SK-N-SH treated with all-trans-retinoic acid at 6 μM for 48 hours (cell line): ENCODE results near the gene POLR3C.
"Not testable (repeated sequence)": the region's sequence is repeated elsewhere in the genome, so short reads cannot be mapped to it uniquely, and the experiment has no call there.

ENCODE experiments used
- ATAC-seq: fragments of 200-7000 bp; cut with Tn5 transposase; 3 replicates; pipeline ENCODE4 v1.9.1; 2020; ENCODE audit warnings: mild to moderate bottlenecking, moderate library complexity
- ARNTL ChIP-seq: fragments of 450-650 bp; formaldehyde crosslinking; IDR thresholded peaks from 2 replicates; pipeline ENCODE4 v1.5.0; 2020; ENCODE audit warnings: low read depth, mild to moderate bottlenecking, moderate library complexity, borderline replicate concordance
- BACH2 ChIP-seq: fragments of 250-450 bp; sonication (Bioruptor Pico); IDR thresholded peaks from 2 replicates; pipeline ENCODE4 v1.9.0; 2021; ENCODE audit warnings: mild to moderate bottlenecking, borderline replicate concordance
- CREB5 ChIP-seq: fragments of 250-450 bp; sonication (Bioruptor Pico); IDR thresholded peaks from 2 replicates; pipeline ENCODE4 v1.5.1; 2020; ENCODE audit warnings: low read depth, mild to moderate bottlenecking, moderate library complexity
- CSDC2 ChIP-seq: fragments of 250-450 bp; sonication (Bioruptor Pico); IDR thresholded peaks from 2 replicates; pipeline ENCODE4 v1.5.0; 2020; ENCODE audit warnings: mild to moderate bottlenecking, moderate library complexity
- ESRRG ChIP-seq: fragments of 250-450 bp; sonication (Bioruptor Pico); IDR thresholded peaks from 2 replicates; pipeline ENCODE4 v1.6.1; 2021; ENCODE audit warnings: mild to moderate bottlenecking
- GLIS3 ChIP-seq: fragments of 250-450 bp; sonication (Bioruptor Pico); IDR thresholded peaks from 2 replicates; pipeline ENCODE4 v1.5.0; 2020; ENCODE audit warnings: mild to moderate bottlenecking, moderate library complexity
- ISL1 ChIP-seq: fragments of 250-450 bp; sonication (Bioruptor Pico); IDR thresholded peaks from 2 replicates; pipeline ENCODE4 v2.1.2; 2022; ENCODE audit warnings: mild to moderate bottlenecking, moderate library complexity
- OSR1 ChIP-seq: fragments of 250-450 bp; sonication (Bioruptor Pico); IDR thresholded peaks from 2 replicates; pipeline ENCODE4 v1.8.0; 2022; ENCODE audit warnings: moderate library complexity, mild to moderate bottlenecking, inconsistent platforms
- POU6F1 ChIP-seq: fragments of 250-450 bp; sonication (Bioruptor Pico); IDR thresholded peaks from 2 replicates; pipeline ENCODE4 v1.8.0; 2021; ENCODE audit warnings: low read depth, mild to moderate bottlenecking, moderate library complexity, borderline replicate concordance
- SNAI2 ChIP-seq: fragments of 250-450 bp; sonication (Bioruptor Pico); IDR thresholded peaks from 2 replicates; pipeline ENCODE4 v1.5.0; 2020; ENCODE audit warnings: mild to moderate bottlenecking, moderate library complexity
- TOX ChIP-seq: fragments of 250-450 bp; sonication (Bioruptor Pico); IDR thresholded peaks from 2 replicates; pipeline ENCODE4 v1.8.0; 2021; ENCODE audit warnings: mild to moderate bottlenecking, moderate library complexity, borderline replicate concordance
- TSHZ2 ChIP-seq: fragments of 250-450 bp; sonication (Bioruptor Pico); IDR thresholded peaks from 2 replicates; pipeline ENCODE4 v1.5.0; 2020; ENCODE audit warnings: mild to moderate bottlenecking, moderate library complexity
- ZFP3 ChIP-seq: fragments of 250-450 bp; sonication (Bioruptor Pico); IDR thresholded peaks from 2 replicates; pipeline ENCODE4 v1.5.0; 2020; ENCODE audit warnings: mild to moderate bottlenecking, moderate library complexity
- ZFP30 ChIP-seq: fragments of 450-650 bp; formaldehyde crosslinking; IDR thresholded peaks from 2 replicates; pipeline ENCODE4 v1.5.0; 2022; ENCODE audit warnings: mild to moderate bottlenecking, moderate library complexity
- ZNF565 ChIP-seq: fragments of 450-650 bp; formaldehyde crosslinking; conservative IDR thresholded peaks from 2 replicates; pipeline ENCODE4 v1.5.0; 2020; ENCODE audit warnings: low read depth, mild to moderate bottlenecking, moderate library complexity
- ZNF70 ChIP-seq: fragments of 450-650 bp; formaldehyde crosslinking; IDR thresholded peaks from 2 replicates; pipeline ENCODE4 v1.5.0; 2020; ENCODE audit warnings: mild to moderate bottlenecking, moderate library complexity
- ZNF8 ChIP-seq: fragments of 450-650 bp; formaldehyde crosslinking; IDR thresholded peaks from 2 replicates; pipeline ENCODE4 v1.5.0; 2020; ENCODE audit warnings: mild to moderate bottlenecking, moderate library complexity
- TF ChIP-seq, protein P1 (sequence below): fragments of 250-450 bp; sonication (Bioruptor Pico); IDR thresholded peaks from 2 replicates; pipeline ENCODE4 v1.5.1; 2021; ENCODE audit warnings: mild to moderate bottlenecking, moderate library complexity
- TF ChIP-seq, protein P2 (sequence below): fragments of 250-450 bp; sonication (Bioruptor Pico); IDR thresholded peaks from 2 replicates; pipeline ENCODE4 v1.8.0; 2020; ENCODE audit warnings: mild to moderate bottlenecking, moderate library complexity, borderline replicate concordance

POLR3C gene

DNA sequence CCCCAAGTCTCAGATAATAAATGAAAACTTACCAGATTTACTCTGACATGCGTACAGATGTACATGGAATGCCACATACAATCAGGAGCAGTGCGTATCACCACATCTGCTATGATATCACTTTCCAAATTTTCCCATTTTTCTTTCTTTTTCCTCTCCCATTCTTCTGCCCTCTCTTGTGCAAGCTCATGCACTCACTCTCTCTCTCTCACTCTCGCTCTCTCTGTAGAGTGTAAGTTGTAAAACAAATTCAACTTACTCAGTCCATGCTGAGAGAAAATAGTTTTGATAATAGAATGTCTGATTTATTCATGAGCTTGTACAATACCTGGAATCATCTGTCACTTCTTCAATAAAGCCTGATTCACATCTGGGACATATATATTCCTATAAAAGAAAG is 35.4 kb upstream of the POLR3C start:
- no peak for TF ChIP-seq GLIS3 (CRISPR knock-in tag)
- no peak for TF ChIP-seq SNAI2 (CRISPR knock-in tag)
- no peak for TF ChIP-seq ISL1
- TF ChIP-seq OSR1 (CRISPR knock-in tag): no peak
- no peak for TF ChIP-seq CSDC2
- no peak for TF ChIP-seq ZNF8 (CRISPR knock-in tag)
- no peak for TF ChIP-seq TSHZ2 (CRISPR knock-in tag)
- TF ChIP-seq, protein P1, sequence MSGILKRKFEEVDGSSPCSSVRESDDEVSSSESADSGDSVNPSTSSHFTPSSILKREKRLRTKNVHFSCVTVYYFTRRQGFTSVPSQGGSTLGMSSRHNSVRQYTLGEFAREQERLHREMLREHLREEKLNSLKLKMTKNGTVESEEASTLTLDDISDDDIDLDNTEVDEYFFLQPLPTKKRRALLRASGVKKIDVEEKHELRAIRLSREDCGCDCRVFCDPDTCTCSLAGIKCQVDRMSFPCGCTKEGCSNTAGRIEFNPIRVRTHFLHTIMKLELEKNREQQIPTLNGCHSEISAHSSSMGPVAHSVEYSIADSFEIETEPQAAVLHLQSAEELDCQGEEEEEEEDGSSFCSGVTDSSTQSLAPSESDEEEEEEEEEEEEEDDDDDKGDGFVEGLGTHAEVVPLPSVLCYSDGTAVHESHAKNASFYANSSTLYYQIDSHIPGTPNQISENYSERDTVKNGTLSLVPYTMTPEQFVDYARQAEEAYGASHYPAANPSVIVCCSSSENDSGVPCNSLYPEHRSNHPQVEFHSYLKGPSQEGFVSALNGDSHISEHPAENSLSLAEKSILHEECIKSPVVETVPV (CRISPR knock-in tag): no peak
- ATAC-seq: no peak

GRCh38 chr1:145791860-145792259 is 32.1 kb upstream of the POLR3C start:
- not testable (repeated sequence) for ATAC-seq

GRCh38 chr1:145792484-145792883 is 31.5 kb upstream of the POLR3C start:
- TF ChIP-seq POU6F1 (CRISPR knock-in tag) (no peak), BACH2 (CRISPR knock-in tag) (no peak), ZNF8 (CRISPR knock-in tag) (no peak), ZNF70 (CRISPR knock-in tag) (no peak), ZFP3 (CRISPR knock-in tag) (no peak), CREB5 (no peak), ZFP30 (no peak)
- TF ChIP-seq, protein P1 (CRISPR knock-in tag): no peak

GRCh38 chr1:145795257-145795881 is 28.6 kb upstream of the POLR3C start:
- TF ChIP-seq ZNF70 (CRISPR knock-in tag): no peak
- no peak for TF ChIP-seq ARNTL (CRISPR knock-in tag)
- TF ChIP-seq POU6F1 (CRISPR knock-in tag): no peak
- no peak for TF ChIP-seq ZNF8 (CRISPR knock-in tag)
- TF ChIP-seq TOX (CRISPR knock-in tag): no peak
- no peak for TF ChIP-seq CSDC2
- TF ChIP-seq ESRRG: no peak
- TF ChIP-seq ZFP3 (CRISPR knock-in tag): no peak
- TF ChIP-seq, protein P2, sequence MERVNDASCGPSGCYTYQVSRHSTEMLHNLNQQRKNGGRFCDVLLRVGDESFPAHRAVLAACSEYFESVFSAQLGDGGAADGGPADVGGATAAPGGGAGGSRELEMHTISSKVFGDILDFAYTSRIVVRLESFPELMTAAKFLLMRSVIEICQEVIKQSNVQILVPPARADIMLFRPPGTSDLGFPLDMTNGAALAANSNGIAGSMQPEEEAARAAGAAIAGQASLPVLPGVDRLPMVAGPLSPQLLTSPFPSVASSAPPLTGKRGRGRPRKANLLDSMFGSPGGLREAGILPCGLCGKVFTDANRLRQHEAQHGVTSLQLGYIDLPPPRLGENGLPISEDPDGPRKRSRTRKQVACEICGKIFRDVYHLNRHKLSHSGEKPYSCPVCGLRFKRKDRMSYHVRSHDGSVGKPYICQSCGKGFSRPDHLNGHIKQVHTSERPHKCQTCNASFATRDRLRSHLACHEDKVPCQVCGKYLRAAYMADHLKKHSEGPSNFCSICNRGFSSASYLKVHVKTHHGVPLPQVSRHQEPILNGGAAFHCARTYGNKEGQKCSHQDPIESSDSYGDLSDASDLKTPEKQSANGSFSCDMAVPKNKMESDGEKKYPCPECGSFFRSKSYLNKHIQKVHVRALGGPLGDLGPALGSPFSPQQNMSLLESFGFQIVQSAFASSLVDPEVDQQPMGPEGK (CRISPR knock-in tag): no peak
- no peak for TF ChIP-seq ZNF565
- TF ChIP-seq, protein P1 (CRISPR knock-in tag): no peak
- no peak for TF ChIP-seq CREB5
- no peak for TF ChIP-seq BACH2 (CRISPR knock-in tag)
- ATAC-seq: no peak

More at GRCh38 chr1:145792484-145792883, 31.5 kb upstream of the POLR3C start:
- ATAC-seq: no peak
